K562 (cell line): Measurements from ENCODE around the gene EHBP1. TPM values are rescaled to one million over a fixed set of nuclear protein-coding genes. Genes with fewer than 3 reads are reported as not detected.

Source experiments
- ATF7 ChIP-seq: fragments of 450-650 bp; IDR thresholded peaks from 2 replicates; pipeline ENCODE4 v1.7.1; 2014; ENCODE audit warnings: mild to moderate bottlenecking, moderate library complexity
- BACH1 ChIP-seq: fragments of 200-800 bp; sonication (Bioruptor generic); IDR thresholded peaks from 2 replicates; pipeline ENCODE4 v1.6.1; 2016; ENCODE audit warnings: missing genetic modification characterization, missing compliant biosample characterization
- BCOR ChIP-seq: fragments of 450-650 bp; IDR thresholded peaks from 2 replicates; pipeline ENCODE4 v1.6.1; 2016
- CTBP1 ChIP-seq: fragments of 450-650 bp; IDR thresholded peaks from 2 replicates; pipeline ENCODE4 v1.6.1; 2016; ENCODE audit warnings: borderline replicate concordance
- DACH1 ChIP-seq: fragments of 450-650 bp; IDR thresholded peaks from 2 replicates; pipeline ENCODE4 v1.6.1; 2018; ENCODE audit not compliant: partially characterized antibody
- EWSR1 ChIP-seq: fragments of 450-650 bp; IDR thresholded peaks from 2 replicates; pipeline ENCODE4 v1.6.1; 2018; ENCODE audit warnings: borderline replicate concordance, mild to moderate bottlenecking, low read depth, moderate library complexity; ENCODE audit not compliant: partially characterized antibody
- JUND ChIP-seq, 2 experiments: IDR thresholded peaks; 2 replicates in 1 of 2; 3 replicates in 1 of 2; pipeline ENCODE4 v1.6.1; 2011; ENCODE audit warnings: borderline replicate concordance in 2 of 2, low read depth in 2 of 2, low read length in 2 of 2, improper control_type of control experiment in 1 of 2, missing biosample characterization in 1 of 2, missing genetic modification characterization in 1 of 2, missing genetic modification reagents in 1 of 2
- L3MBTL2 ChIP-seq: fragments of 450-650 bp; IDR thresholded peaks from 2 replicates; pipeline ENCODE4 v1.6.1; 2016; ENCODE audit warnings: mild to moderate bottlenecking, moderate library complexity
- MECOM ChIP-seq: fragments of 250-450 bp; sonication (Bioruptor Pico); IDR thresholded peaks from 2 replicates; pipeline ENCODE4 v1.8.0; 2022; ENCODE audit warnings: inconsistent platforms
- MEF2A ChIP-seq: IDR thresholded peaks from 2 replicates; pipeline ENCODE4 v1.6.1; 2011; ENCODE audit warnings: low read depth, mild to moderate bottlenecking, low read length, moderate library complexity; ENCODE audit not compliant: control insufficient read depth
- PHF21A ChIP-seq: fragments of 450-650 bp; IDR thresholded peaks from 2 replicates; pipeline ENCODE4 v1.6.1; 2017; ENCODE audit warnings: low read depth, borderline replicate concordance
- POLR2AphosphoS2 ChIP-seq: IDR thresholded peaks from 2 replicates; pipeline ENCODE4 v1.6.1; 2012; ENCODE audit warnings: low read length, improper control_type of control experiment
- RFX1 ChIP-seq: fragments of 450-650 bp; IDR thresholded peaks from 2 replicates; pipeline ENCODE4 v1.6.1; 2016; ENCODE audit warnings: mild to moderate bottlenecking, moderate library complexity
- SMARCC2 ChIP-seq: fragments of 450-650 bp; IDR thresholded peaks from 2 replicates; pipeline ENCODE4 v1.6.1; 2017; ENCODE audit warnings: antibody characterized with exemption, moderate library complexity, mild to moderate bottlenecking, low read depth
- SMARCE1 ChIP-seq: fragments of 450-650 bp; IDR thresholded peaks from 2 replicates; pipeline ENCODE4 v1.7.1; 2016; ENCODE audit warnings: mild to moderate bottlenecking
- THRAP3 ChIP-seq: fragments of 450-650 bp; IDR thresholded peaks from 2 replicates; pipeline ENCODE4 v1.6.1; 2016; ENCODE audit warnings: mild to moderate bottlenecking, inconsistent platforms, borderline replicate concordance
- TOE1 ChIP-seq, 2 experiments: fragments of 450-650 bp in 1 of 2; sonication (generic) in 1 of 2; formaldehyde crosslinking in 1 of 2; IDR thresholded peaks; 2 replicates each; pipeline versions ENCODE4 v1.7.1 to v1.8.0; 2016 to 2022; ENCODE audit warnings: borderline replicate concordance in 2 of 2, mild to moderate bottlenecking in 2 of 2, antibody characterized with exemption in 1 of 2, inconsistent platforms in 1 of 2, low read depth in 1 of 2, missing genetic modification reagents in 1 of 2, moderate library complexity in 1 of 2
- ZNF175 ChIP-seq: fragments of 200-800 bp; sonication (Bioruptor generic); IDR thresholded peaks from 2 replicates; pipeline ENCODE4 v1.6.1; 2016; ENCODE audit warnings: low read depth, mild to moderate bottlenecking, missing genetic modification characterization, missing compliant biosample characterization
- ZNF444 ChIP-seq: fragments of 250-450 bp; sonication (Bioruptor Pico); IDR thresholded peaks from 2 replicates; pipeline ENCODE4 v1.4.0; 2020; ENCODE audit warnings: mild to moderate bottlenecking, moderate library complexity
- polyA plus RNA-seq, 8 experiments: library from polyadenylated mRNA; depleted of rRNA in 4 of 8; stranded (reverse) in 5 of 8; unstranded in 3 of 8; fragments of >200 nt; fragmentation: Nextera tagmentation in 2 of 8; fragmentation: Illumina TruSeq in 1 of 8; extraction: Ambion mirVana in 2 of 8; extraction: Trizol in 1 of 8; gene quantifications; 2 replicates each; pipeline versions ENCODE4 v1.2.1 to v1.2.3, GENCODE V29; 2011 to 2014; ENCODE audit warnings: inconsistent platforms in 1 of 8, missing spikeins in 1 of 8
- total RNA-seq, 7 experiments: library from RNA; depleted of rRNA in 6 of 7; stranded (reverse); fragments of >200 nt in 6 of 7; fragmentation: Illumina TruSeq in 2 of 7; extraction: Trizol in 2 of 7; gene quantifications; 2 replicates each; pipeline versions ENCODE4 v1.2.1 to v1.2.3, GENCODE V29; 2011 to 2021; ENCODE audit warnings: low replicate concordance in 1 of 7
- TF ChIP-seq, protein P1 (sequence below): sonication (generic); formaldehyde crosslinking; IDR thresholded peaks from 2 replicates; pipeline ENCODE4 v1.8.0; 2022; ENCODE audit warnings: mild to moderate bottlenecking, low read depth, missing genetic modification reagents
- TF ChIP-seq, protein P2 (sequence below), 2 experiments: fragments of 450-650 bp in 1 of 2; sonication (generic) in 1 of 2; formaldehyde crosslinking in 1 of 2; IDR thresholded peaks in 1 of 2; conservative IDR thresholded peaks in 1 of 2; 2 replicates each; pipeline versions ENCODE4 v1.6.1 to v1.8.1; 2016 to 2023; ENCODE audit warnings: mild to moderate bottlenecking in 2 of 2, moderate library complexity in 2 of 2, inconsistent platforms in 1 of 2, missing genetic modification reagents in 1 of 2
- TF ChIP-seq, protein P3 (sequence below): sonication (generic); formaldehyde crosslinking; IDR thresholded peaks from 2 replicates; pipeline ENCODE4 v1.8.0; 2022; ENCODE audit warnings: mild to moderate bottlenecking, missing genetic modification reagents
- TF ChIP-seq, protein P4 (sequence below), 2 experiments: fragments of 450-650 bp in 1 of 2; sonication (generic) in 1 of 2; formaldehyde crosslinking; conservative IDR thresholded peaks; 2 replicates each; pipeline versions ENCODE4 v1.4.0 to v1.8.1; 2020 to 2022; ENCODE audit warnings: mild to moderate bottlenecking in 1 of 2, missing genetic modification reagents in 1 of 2

The EHBP1 gene
- total and polyA plus RNA-seq, 9 of the 15 experiments (the other 6 are each of a cell fraction or from before 2014, with no cell fraction given): 8.9 to 26.6 (median 19.3) TPM

DNA sequence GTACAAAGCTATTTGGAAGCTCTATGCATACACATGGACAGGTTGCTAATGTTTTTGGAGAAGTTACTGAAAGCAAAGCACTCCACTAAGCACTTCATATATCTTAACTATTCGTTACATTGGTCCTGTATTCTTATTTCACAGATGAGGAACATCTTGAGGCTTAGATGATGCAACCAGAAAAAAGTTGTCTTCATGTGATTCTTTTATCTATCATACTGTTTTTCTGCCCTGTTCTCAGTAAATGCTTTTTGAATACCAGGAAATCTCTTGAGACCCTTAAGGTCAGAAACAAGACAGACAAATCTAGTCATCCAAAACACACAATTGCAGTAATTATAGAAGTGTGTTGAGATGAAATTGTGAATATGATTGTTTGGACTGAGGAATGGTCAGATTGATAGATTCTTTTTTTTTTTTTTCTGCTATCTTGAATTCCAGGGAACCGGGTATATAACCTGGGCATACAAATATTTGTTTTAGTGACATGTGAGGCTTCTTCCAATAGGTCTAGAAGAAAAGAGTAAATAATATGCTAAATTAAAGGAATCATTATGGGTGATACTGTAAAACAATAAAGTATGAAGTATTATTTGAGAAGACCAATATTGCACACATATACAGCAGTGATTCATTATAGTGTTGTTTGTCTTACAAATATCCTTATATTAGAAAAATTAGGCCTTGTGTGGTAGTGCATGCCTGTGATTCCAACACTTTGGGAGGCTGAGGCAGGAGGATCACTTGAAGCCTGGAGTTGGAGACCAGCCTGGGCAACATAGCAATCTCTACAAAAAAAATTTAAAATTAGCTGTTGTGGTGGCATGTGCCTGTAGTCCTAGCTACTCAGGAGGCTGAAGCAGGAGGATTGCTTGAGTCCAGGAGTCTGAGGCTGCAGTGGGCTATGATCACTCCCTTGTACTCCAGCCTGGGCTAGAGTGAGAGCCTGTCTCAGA is 33.7 kb downstream of the EHBP1 start (continued):
- TF ChIP-seq MEF2A (no peak), MECOM (CRISPR knock-in tag) (peak; percentile 70), ATF7 (peak; percentile 69), ZNF175 (CRISPR knock-in tag) (peak; percentile 28; the same call in 1 of the 2 replicates), POLR2AphosphoS2 (no peak), RFX1 (no peak), BCOR (no peak), SMARCC2 (peak; percentile 39; the same call in 1 of the 2 replicates), JUND (IDR thresholded peaks at IDR 0.05; ENCODE audit: borderline replicate concordance, low read depth, low read length) (peak; percentile 71), JUND (tag; IDR thresholded peaks at IDR 0.05; ENCODE audit: borderline replicate concordance, low read depth, low read length) (no peak; the same call in 2 of the 3 replicates), PHF21A (no peak), TOE1 (IDR thresholded peaks at IDR 0.05; ENCODE audit: borderline replicate concordance) (peak; percentile 16; the same call in 1 of the 2 replicates), TOE1 (CRISPR knock-in tag; IDR thresholded peaks at IDR 0.05; ENCODE audit: borderline replicate concordance, low read depth) (no peak), BACH1 (tag) (no peak), L3MBTL2 (peak; percentile 48), SMARCE1 (peak; percentile 32; the same call in 1 of the 2 replicates), EWSR1 (no peak), CTBP1 (no peak; the same call in 1 of the 2 replicates), THRAP3 (no peak), ZNF444 (CRISPR knock-in tag) (no peak), DACH1 (no peak)
- TF ChIP-seq, protein P1, sequence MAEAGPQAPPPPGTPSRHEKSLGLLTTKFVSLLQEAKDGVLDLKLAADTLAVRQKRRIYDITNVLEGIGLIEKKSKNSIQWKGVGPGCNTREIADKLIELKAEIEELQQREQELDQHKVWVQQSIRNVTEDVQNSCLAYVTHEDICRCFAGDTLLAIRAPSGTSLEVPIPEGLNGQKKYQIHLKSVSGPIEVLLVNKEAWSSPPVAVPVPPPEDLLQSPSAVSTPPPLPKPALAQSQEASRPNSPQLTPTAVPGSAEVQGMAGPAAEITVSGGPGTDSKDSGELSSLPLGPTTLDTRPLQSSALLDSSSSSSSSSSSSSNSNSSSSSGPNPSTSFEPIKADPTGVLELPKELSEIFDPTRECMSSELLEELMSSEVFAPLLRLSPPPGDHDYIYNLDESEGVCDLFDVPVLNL (CRISPR knock-in tag): no peak
- TF ChIP-seq, protein P2, sequence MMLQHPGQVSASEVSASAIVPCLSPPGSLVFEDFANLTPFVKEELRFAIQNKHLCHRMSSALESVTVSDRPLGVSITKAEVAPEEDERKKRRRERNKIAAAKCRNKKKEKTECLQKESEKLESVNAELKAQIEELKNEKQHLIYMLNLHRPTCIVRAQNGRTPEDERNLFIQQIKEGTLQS (IDR thresholded peaks at IDR 0.05): peak; percentile 96
- TF ChIP-seq, protein P2 (CRISPR knock-in tag; conservative IDR thresholded peaks at IDR 0.05): no peak
- TF ChIP-seq, protein P3, sequence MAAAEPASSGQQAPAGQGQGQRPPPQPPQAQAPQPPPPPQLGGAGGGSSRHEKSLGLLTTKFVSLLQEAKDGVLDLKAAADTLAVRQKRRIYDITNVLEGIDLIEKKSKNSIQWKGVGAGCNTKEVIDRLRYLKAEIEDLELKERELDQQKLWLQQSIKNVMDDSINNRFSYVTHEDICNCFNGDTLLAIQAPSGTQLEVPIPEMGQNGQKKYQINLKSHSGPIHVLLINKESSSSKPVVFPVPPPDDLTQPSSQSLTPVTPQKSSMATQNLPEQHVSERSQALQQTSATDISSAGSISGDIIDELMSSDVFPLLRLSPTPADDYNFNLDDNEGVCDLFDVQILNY (CRISPR knock-in tag): no peak
- TF ChIP-seq, protein P4, sequence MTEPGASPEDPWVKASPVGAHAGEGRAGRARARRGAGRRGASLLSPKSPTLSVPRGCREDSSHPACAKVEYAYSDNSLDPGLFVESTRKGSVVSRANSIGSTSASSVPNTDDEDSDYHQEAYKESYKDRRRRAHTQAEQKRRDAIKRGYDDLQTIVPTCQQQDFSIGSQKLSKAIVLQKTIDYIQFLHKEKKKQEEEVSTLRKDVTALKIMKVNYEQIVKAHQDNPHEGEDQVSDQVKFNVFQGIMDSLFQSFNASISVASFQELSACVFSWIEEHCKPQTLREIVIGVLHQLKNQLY (CRISPR knock-in tag; conservative IDR thresholded peaks at IDR 0.05): no peak
